ENCODE results near the gene ASB11. TPM values are rescaled to one million over a fixed set of nuclear protein-coding genes. Genes with fewer than 3 reads are reported as not detected.
"Not testable (repeated sequence)": the region's sequence is repeated elsewhere in the genome, so short reads cannot be mapped to it uniquely, and the experiment has no call there.

Gene ASB11
- total RNA-seq, 3 donors from 2014 or later: 0.09 to 0.27 (median 0.17) TPM

DNA sequence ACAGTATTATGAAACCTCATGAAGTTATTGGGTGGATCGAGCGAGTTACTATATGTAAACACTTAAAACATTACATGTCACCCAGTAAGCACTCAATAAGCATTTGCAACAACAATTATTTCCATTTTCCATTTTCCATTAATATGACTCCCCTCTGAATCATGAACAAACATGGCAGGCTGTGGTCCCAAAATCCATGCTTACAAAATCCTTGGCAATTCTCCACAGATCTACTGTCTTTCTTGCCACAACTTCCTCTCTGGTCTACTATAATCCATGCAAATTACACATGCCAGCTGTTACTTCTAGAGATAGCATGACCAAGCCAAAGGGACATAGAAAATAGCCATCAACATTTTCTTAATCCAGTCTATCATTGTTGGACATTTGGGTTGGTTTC, 22.0 kb downstream of the ASB11 start:
- H3K9me3 ChIP-seq: no peaks in the 10 kb centered on the region
- no peak for ATAC-seq
- H3K36me3 ChIP-seq (ENCODE audit: low read depth): no peaks in the 10 kb centered on the region
- no peak overlapping the region for H3K4me3 ChIP-seq
- TF ChIP-seq, protein P1, sequence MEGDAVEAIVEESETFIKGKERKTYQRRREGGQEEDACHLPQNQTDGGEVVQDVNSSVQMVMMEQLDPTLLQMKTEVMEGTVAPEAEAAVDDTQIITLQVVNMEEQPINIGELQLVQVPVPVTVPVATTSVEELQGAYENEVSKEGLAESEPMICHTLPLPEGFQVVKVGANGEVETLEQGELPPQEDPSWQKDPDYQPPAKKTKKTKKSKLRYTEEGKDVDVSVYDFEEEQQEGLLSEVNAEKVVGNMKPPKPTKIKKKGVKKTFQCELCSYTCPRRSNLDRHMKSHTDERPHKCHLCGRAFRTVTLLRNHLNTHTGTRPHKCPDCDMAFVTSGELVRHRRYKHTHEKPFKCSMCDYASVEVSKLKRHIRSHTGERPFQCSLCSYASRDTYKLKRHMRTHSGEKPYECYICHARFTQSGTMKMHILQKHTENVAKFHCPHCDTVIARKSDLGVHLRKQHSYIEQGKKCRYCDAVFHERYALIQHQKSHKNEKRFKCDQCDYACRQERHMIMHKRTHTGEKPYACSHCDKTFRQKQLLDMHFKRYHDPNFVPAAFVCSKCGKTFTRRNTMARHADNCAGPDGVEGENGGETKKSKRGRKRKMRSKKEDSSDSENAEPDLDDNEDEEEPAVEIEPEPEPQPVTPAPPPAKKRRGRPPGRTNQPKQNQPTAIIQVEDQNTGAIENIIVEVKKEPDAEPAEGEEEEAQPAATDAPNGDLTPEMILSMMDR (IDR thresholded peaks at IDR 0.05): no peak
- intact Hi-C loops (cut with DNase I, micrococcal nuclease): no loop called here
- H3K4me1 ChIP-seq (ENCODE audit: low read depth): no peaks in the 10 kb centered on the region
- DNase-seq: no peak

- Histone ChIP-seq H3K9me3 (no peaks in the 10 kb centered on the region), H3K4me1 (ENCODE audit: low read depth) (no peaks in the 10 kb centered on the region), H3K36me3 (ENCODE audit: low read depth) (no peaks in the 10 kb centered on the region), H3K4me3 (no peak overlapping the region)
- no peak for DNase-seq
- TF ChIP-seq, protein P1 (IDR thresholded peaks at IDR 0.05): no peak
- intact Hi-C loops (cut with DNase I, micrococcal nuclease): no loop called here
- no peak for ATAC-seq
Observed at GRCh38 chrX:15292861-15293260, 22.6 kb downstream of the ASB11 start.

- H3K4me1 ChIP-seq (ENCODE audit: low read depth): no peaks in the 10 kb centered on the region
- no peaks in the 10 kb centered on the region for H3K36me3 ChIP-seq (ENCODE audit: low read depth)
- TF ChIP-seq, protein P1 (IDR thresholded peaks at IDR 0.05): no peak
- H3K9me3 ChIP-seq: no peaks in the 10 kb centered on the region
- DNase-seq: no peak
- no peak for ATAC-seq
- intact Hi-C loops (cut with DNase I, micrococcal nuclease): no loop called here
- H3K4me3 ChIP-seq: no peak overlapping the region
Observed at GRCh38 chrX:15277604-15278003, 37.8 kb downstream of the ASB11 start.

DNA sequence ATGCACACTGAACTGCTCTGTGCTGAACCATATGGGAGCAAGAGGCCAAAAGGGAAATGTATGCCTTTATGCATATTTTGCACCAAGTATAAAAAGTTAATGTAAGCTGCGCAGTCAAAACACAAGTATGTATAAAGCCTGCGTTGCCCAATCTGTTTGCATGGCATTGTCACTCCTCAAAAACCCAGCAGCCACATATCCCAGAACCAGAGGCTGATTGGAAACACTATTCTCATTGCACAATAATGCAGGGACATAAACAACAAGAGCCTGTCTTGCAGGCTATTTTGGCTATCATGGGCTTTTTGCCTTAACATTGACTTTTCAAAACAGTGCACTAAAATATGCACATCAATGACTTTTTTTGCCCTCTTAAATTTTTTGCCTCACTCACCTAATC, 40.5 kb downstream of the ASB11 start:
- no peak overlapping the region for H3K4me3 ChIP-seq
- no peaks in the 10 kb centered on the region for H3K36me3 ChIP-seq (ENCODE audit: low read depth)
- DNase-seq (no peak), ATAC-seq (no peak)
- no peaks in the 10 kb centered on the region for H3K4me1 ChIP-seq (ENCODE audit: low read depth)
- TF ChIP-seq, protein P1 (IDR thresholded peaks at IDR 0.05): no peak
- intact Hi-C loops (cut with DNase I, micrococcal nuclease): no loop called here
- no peaks in the 10 kb centered on the region for H3K9me3 ChIP-seq

DNA sequence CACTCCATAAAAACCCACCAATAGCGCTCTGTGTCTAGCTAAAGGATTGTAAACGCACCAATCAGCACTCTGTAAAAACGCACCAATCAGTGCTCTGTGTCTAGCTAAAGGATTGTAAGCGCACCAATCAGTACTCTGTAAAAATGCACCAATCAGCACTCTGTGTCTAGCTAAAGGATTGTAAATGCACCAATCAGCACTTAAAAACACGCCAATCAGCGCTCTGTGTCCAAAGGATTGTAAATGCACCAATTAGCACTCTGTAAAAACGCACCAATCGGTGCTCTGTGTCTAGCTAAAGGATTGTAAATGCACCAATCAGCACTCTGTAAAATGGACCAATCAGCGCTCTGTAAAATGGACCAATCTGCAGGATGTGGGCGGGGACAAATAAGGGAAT, 42.2 kb downstream of the ASB11 start:
- H3K4me3 ChIP-seq; H3K36me3 ChIP-seq (ENCODE audit: low read depth); H3K9me3 ChIP-seq; intact Hi-C loops (cut with DNase I, micrococcal nuclease); DNase-seq; H3K4me1 ChIP-seq (ENCODE audit: low read depth); ATAC-seq: not testable (repeated sequence)

- H3K4me3 ChIP-seq: no peak overlapping the region
- no peaks in the 10 kb centered on the region for H3K36me3 ChIP-seq (ENCODE audit: low read depth)
- no peak for ATAC-seq
- no peak for DNase-seq
- intact Hi-C loops (cut with DNase I, micrococcal nuclease): no loop called here
- H3K4me1 ChIP-seq (ENCODE audit: low read depth): no peaks in the 10 kb centered on the region
- TF ChIP-seq, protein P1 (IDR thresholded peaks at IDR 0.05): no peak
- H3K9me3 ChIP-seq: no peaks in the 10 kb centered on the region
Observed at GRCh38 chrX:15271757-15272156, 43.7 kb downstream of the ASB11 start.
